Measurements from ENCODE around the gene DAZAP1.
A peak's percentile ranks its signal among the peaks of the same experiment; 100 is the strongest.

Gene DAZAP1

DNA sequence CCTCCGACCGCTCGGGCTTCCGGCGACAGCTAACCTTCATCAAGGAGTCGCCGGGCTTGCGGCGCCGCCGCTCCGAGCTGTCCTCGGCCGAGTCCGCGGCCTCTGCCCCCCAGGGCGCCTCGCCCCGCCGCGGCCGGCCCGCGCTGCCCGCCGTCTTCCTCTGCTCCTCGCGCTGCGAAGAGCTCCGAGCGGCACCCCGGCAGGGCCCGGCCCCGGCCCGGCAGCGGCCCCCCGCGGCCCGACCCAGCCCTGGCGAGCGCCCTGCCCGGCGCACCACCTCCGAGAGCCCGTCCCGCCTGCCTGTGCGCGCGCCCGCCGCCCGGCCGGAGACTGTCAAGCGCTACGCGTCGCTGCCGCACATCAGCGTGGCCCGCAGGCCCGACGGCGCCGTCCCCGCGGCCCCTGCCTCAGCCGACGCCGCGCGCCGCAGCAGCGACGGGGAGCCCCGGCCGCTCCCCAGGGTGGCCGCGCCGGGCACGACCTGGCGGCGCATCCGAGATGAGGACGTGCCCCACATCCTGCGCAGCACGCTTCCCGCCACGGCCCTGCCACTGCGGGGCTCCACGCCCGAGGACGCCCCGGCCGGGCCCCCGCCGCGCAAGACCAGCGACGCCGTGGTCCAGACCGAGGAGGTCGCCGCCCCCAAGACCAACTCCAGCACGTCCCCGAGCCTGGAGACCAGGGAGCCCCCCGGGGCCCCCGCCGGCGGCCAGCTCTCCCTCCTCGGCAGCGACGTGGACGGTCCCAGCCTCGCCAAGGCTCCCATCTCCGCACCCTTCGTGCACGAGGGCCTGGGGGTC, 62.1 kb downstream of the DAZAP1 start:
- Histone ChIP-seq H3K4me1 (ENCODE audit: control insufficient read depth in 2 of 2, insufficient read depth in 1 of 2, low read depth in 1 of 2, low read length in 2 of 2) (peaks cover 5 to 27% of the 10 kb centered on the region in 2 donors), H2AK5ac (ENCODE audit: low read depth, low read length) (peak overlapping the region; percentile 92), H4K8ac (ENCODE audit: low read depth, low read length) (peak overlapping the region; percentile 43), H2BK5ac (ENCODE audit: low read length) (no peak overlapping the region), H2BK15ac (ENCODE audit: low read length) (peak overlapping the region; percentile 85), H3K4me2 (ENCODE audit: insufficient read depth, low read length, poor library complexity, severe bottlenecking) (peak overlapping the region; percentile 66), H2AFZ (ENCODE audit: low read length) (no peak overlapping the region), H3K18ac (ENCODE audit: low read length) (peak overlapping the region; percentile 97), H3K23ac (ENCODE audit: low read depth, low read length, poor library complexity) (peak overlapping the region; percentile 85), H3K9ac (ENCODE audit: low read depth, low read length, poor library complexity) (peak overlapping the region; percentile 70), H3K14ac (ENCODE audit: low read length) (peak overlapping the region; percentile 56), H3K27ac (replicated peaks; ENCODE audit: low read length) (no peak overlapping the region), H2BK120ac (ENCODE audit: low read depth, low read length) (peak overlapping the region; percentile 61), H3K9me3 (replicated peaks in 1 of 2; ENCODE audit: control insufficient read depth in 2 of 2, insufficient read depth in 1 of 2, low read depth in 1 of 2, low read length in 2 of 2) (peaks cover 0 to 11% of the 10 kb centered on the region in 2 donors), H3K4me3 (ENCODE audit: low read length in 2 of 2) (peak overlapping the region in 1 of 2 donors; percentile 23), H3K36me3 (replicated peaks in 1 of 2; ENCODE audit: control insufficient read depth in 2 of 2, insufficient read depth in 2 of 2, low read length in 2 of 2) (peaks cover 1 to 47% of the 10 kb centered on the region in 2 donors), H3K27me3 (ENCODE audit: control insufficient read depth in 3 of 3, insufficient read depth in 3 of 3, low read depth in 1 of 3, low read length in 3 of 3) (peaks cover 0 to 73% (median 50%) of the 10 kb centered on the region in 3 experiments), H4K91ac (ENCODE audit: low read depth, low read length, poor library complexity) (no peak overlapping the region), H2BK12ac (ENCODE audit: low read length) (peak overlapping the region; percentile 84), H3K79me1 (ENCODE audit: low read depth, low read length) (peaks cover 31% of the 10 kb centered on the region), H3K4ac (ENCODE audit: low read length) (no peak overlapping the region)
- DNase-seq (ENCODE audit: low spot score): no peak
- WGBS, 2 donors (ENCODE audit: extremely low coverage in 2 of 2, insufficient read length in 2 of 2, insufficient replicate concordance in 1 of 2): no CpG with 5 or more reads among the region's 117 CpGs

DNA sequence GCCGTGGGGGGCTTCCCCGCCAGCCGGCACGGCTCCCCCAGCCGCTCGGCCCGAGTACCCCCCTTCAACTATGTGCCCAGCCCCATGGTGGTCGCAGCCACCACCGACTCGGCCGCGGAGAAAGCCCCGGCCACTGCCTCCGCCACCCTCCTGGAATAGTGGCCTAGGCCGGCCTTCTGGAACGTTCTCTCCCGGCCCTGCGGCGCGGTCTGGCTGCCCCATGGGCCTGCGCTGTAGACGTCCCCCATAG, 62.6 kb downstream of the DAZAP1 start:
- peaks cover 0 to 68% (median 50%) of the 10 kb centered on the region in 3 experiments for H3K27me3 ChIP-seq (ENCODE audit: control insufficient read depth in 3 of 3, insufficient read depth in 3 of 3, low read depth in 1 of 3, low read length in 3 of 3)

DNA sequence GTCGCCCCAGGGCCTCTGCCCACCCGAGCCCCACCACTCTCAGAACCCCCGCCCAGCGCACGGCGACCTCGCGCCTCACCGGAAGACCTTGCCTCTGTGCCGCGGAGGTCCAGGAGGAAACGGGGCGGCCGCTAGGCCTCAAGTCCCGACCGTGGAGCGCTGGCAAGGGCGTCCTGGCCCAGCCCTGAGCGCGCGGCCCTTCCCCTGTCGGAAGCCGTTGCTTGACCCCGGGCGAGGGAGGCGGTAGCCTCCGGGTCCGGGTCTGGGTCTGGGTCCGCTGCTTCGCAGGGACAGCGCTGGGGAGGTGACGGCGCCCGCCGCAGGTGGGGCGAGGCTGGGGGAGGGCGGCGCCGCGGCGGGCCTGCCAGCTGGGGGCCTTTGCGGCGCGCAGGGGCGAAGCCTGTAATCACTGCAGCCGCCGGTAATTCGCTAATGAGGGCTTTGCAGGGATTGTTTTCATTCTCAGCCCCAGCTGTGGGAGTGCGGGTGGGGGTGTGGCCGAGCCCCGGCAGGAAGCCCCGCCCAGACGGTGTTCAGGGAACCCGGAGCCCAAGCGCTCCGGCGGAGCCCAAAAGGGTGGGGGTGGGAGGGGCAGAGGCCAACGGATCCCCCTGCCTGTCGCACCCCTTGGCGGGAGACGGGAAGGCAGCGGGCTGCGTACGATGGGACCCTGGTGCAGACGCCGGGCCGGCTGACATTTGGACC, 63.1 kb downstream of the DAZAP1 start:
- Histone ChIP-seq H3K36me3 (replicated peaks in 1 of 2; ENCODE audit: control insufficient read depth in 2 of 2, insufficient read depth in 2 of 2, low read length in 2 of 2) (peaks cover 0 to 45% of the 10 kb centered on the region in 2 donors), H3K4me3 (ENCODE audit: low read length in 2 of 2) (peak overlapping the region in 1 of 2 donors; percentile 71)
- peak; percentile 83 for DNase-seq (ENCODE audit: low spot score)

More for the DNA sequence above, 62.6 kb downstream of the DAZAP1 start:
- WGBS, 2 donors (ENCODE audit: extremely low coverage in 2 of 2, insufficient read length in 2 of 2, insufficient replicate concordance in 1 of 2): no CpG with 5 or more reads among the region's 22 CpGs
- Histone ChIP-seq H3K23ac (ENCODE audit: low read depth, low read length, poor library complexity) (peak overlapping the region; percentile 85), H2BK12ac (ENCODE audit: low read length) (peak overlapping the region; percentile 84), H3K4ac (ENCODE audit: low read length) (peak overlapping the region; percentile 84), H2BK15ac (ENCODE audit: low read length) (peak overlapping the region; percentile 85), H3K9ac (ENCODE audit: low read depth, low read length, poor library complexity) (no peak overlapping the region), H3K18ac (ENCODE audit: low read length) (peak overlapping the region; percentile 97), H3K9me3 (replicated peaks in 1 of 2; ENCODE audit: control insufficient read depth in 2 of 2, insufficient read depth in 1 of 2, low read depth in 1 of 2, low read length in 2 of 2) (peaks cover 0 to 11% of the 10 kb centered on the region in 2 donors), H2BK5ac (ENCODE audit: low read length) (no peak overlapping the region), H3K14ac (ENCODE audit: low read length) (peak overlapping the region; percentile 38), H3K27ac (replicated peaks; ENCODE audit: low read length) (no peak overlapping the region), H2BK120ac (ENCODE audit: low read depth, low read length) (peak overlapping the region; percentile 61), H3K4me3 (ENCODE audit: low read length in 2 of 2) (no peak overlapping the region), H3K4me1 (ENCODE audit: control insufficient read depth in 2 of 2, insufficient read depth in 1 of 2, low read depth in 1 of 2, low read length in 2 of 2) (peaks cover 7 to 27% of the 10 kb centered on the region in 2 donors), H3K36me3 (replicated peaks in 1 of 2; ENCODE audit: control insufficient read depth in 2 of 2, insufficient read depth in 2 of 2, low read length in 2 of 2) (peaks cover 1 to 45% of the 10 kb centered on the region in 2 donors), H2AFZ (ENCODE audit: low read length) (no peak overlapping the region), H4K91ac (ENCODE audit: low read depth, low read length, poor library complexity) (no peak overlapping the region), H4K8ac (ENCODE audit: low read depth, low read length) (peak overlapping the region; percentile 43), H3K4me2 (ENCODE audit: insufficient read depth, low read length, poor library complexity, severe bottlenecking) (peak overlapping the region; percentile 94), H3K79me1 (ENCODE audit: low read depth, low read length) (peaks cover 30% of the 10 kb centered on the region), H2AK5ac (ENCODE audit: low read depth, low read length) (peak overlapping the region; percentile 92)
- DNase-seq (ENCODE audit: low spot score): no peak

More for the DNA sequence above, 63.1 kb downstream of the DAZAP1 start:
- Histone ChIP-seq H2AK5ac (ENCODE audit: low read depth, low read length) (peak overlapping the region; percentile 92), H2BK120ac (ENCODE audit: low read depth, low read length) (peak overlapping the region; percentile 61), H4K91ac (ENCODE audit: low read depth, low read length, poor library complexity) (no peak overlapping the region), H3K27me3 (ENCODE audit: control insufficient read depth in 3 of 3, insufficient read depth in 3 of 3, low read depth in 1 of 3, low read length in 3 of 3) (peaks cover 0 to 63% (median 45%) of the 10 kb centered on the region in 3 experiments), H2AFZ (ENCODE audit: low read length) (no peak overlapping the region), H2BK12ac (ENCODE audit: low read length) (no peak overlapping the region), H3K27ac (replicated peaks; ENCODE audit: low read length) (peak overlapping the region; percentile 78), H3K4me1 (ENCODE audit: control insufficient read depth in 2 of 2, insufficient read depth in 1 of 2, low read depth in 1 of 2, low read length in 2 of 2) (peaks cover 7 to 27% of the 10 kb centered on the region in 2 donors), H3K4me2 (ENCODE audit: insufficient read depth, low read length, poor library complexity, severe bottlenecking) (peak overlapping the region; percentile 94), H2BK15ac (ENCODE audit: low read length) (peak overlapping the region; percentile 85), H2BK5ac (ENCODE audit: low read length) (peak overlapping the region; percentile 21), H3K18ac (ENCODE audit: low read length) (peak overlapping the region; percentile 97), H3K23ac (ENCODE audit: low read depth, low read length, poor library complexity) (peak overlapping the region; percentile 85), H4K8ac (ENCODE audit: low read depth, low read length) (no peak overlapping the region), H3K14ac (ENCODE audit: low read length) (peak overlapping the region; percentile 38), H3K9ac (ENCODE audit: low read depth, low read length, poor library complexity) (peak overlapping the region; percentile 77), H3K79me1 (ENCODE audit: low read depth, low read length) (peaks cover 26% of the 10 kb centered on the region), H3K9me3 (replicated peaks in 1 of 2; ENCODE audit: control insufficient read depth in 2 of 2, insufficient read depth in 1 of 2, low read depth in 1 of 2, low read length in 2 of 2) (peaks cover 0 to 9% of the 10 kb centered on the region in 2 donors), H3K4ac (ENCODE audit: low read length) (peak overlapping the region; percentile 84)
- WGBS, 2 donors (ENCODE audit: extremely low coverage in 2 of 2, insufficient read length in 2 of 2, insufficient replicate concordance in 1 of 2): no CpG with 5 or more reads among the region's 67 CpGs
